Astrocyte (in vitro differentiated cells and primary cell): ENCODE results near the gene ASGR1. TPM values are rescaled to one million over a fixed set of nuclear protein-coding genes. Genes with fewer than 3 reads are reported as not detected.
"Not testable (repeated sequence)": the region's sequence is repeated elsewhere in the genome, so short reads cannot be mapped to it uniquely, and the experiment has no call there.

Experiments used
- DNase-seq: peaks from one replicate; pipeline ENCODE4 v3.0.0-alpha.2; 2010; ENCODE audit warnings: low read depth
- FAIRE-seq: peaks from 2 replicates; lab custom pipeline; 2011; peaks lifted over from hg19 to GRCh38; lab: Jason Lieb, UNC
- H2AFZ ChIP-seq: 2 replicates; pipeline ENCODE4 v1.6.0; 2012; ENCODE audit warnings: low read depth, low read length, inconsistent platforms
- H3K27ac ChIP-seq: 2 replicates; pipeline ENCODE4 v1.5.1; 2011; ENCODE audit warnings: low read depth, low read length, inconsistent platforms
- H3K27me3 ChIP-seq: 2 replicates; pipeline ENCODE4 v1.6.0; 2011; ENCODE audit warnings: low read length, inconsistent platforms; ENCODE audit not compliant: insufficient read depth
- H3K36me3 ChIP-seq: 2 replicates; pipeline ENCODE4 v1.5.1; 2011; ENCODE audit warnings: low read length, inconsistent platforms; ENCODE audit not compliant: insufficient read depth
- H3K4me1 ChIP-seq: 2 replicates; pipeline ENCODE4 v1.5.1; 2011; ENCODE audit warnings: low read length, inconsistent platforms; ENCODE audit not compliant: insufficient read depth
- H3K4me2 ChIP-seq: 2 replicates; pipeline ENCODE4 v1.6.0; 2012; ENCODE audit warnings: low read length, inconsistent platforms
- H3K4me3 ChIP-seq: 2 replicates; pipeline ENCODE4 v1.5.1; 2011; ENCODE audit warnings: low read depth, mild to moderate bottlenecking, low read length, inconsistent platforms; ENCODE audit not compliant: insufficient read depth
- H3K79me2 ChIP-seq: 2 replicates; pipeline ENCODE4 v1.6.0; 2012; ENCODE audit warnings: mild to moderate bottlenecking, low read length, inconsistent platforms; ENCODE audit not compliant: insufficient read depth
- H3K9ac ChIP-seq: 2 replicates; pipeline ENCODE4 v1.6.0; 2012; ENCODE audit warnings: mild to moderate bottlenecking, low read length, inconsistent platforms
- H3K9me3 ChIP-seq: 2 replicates; pipeline ENCODE4 v1.5.1; 2012; ENCODE audit warnings: low read depth, mild to moderate bottlenecking, low read length, inconsistent platforms; ENCODE audit not compliant: insufficient read depth
- H4K20me1 ChIP-seq: 2 replicates; pipeline ENCODE4 v1.6.0; 2012; ENCODE audit warnings: low read length, inconsistent platforms; ENCODE audit not compliant: insufficient read depth
- H3K27ac Mint-ChIP-seq: one replicate; pipeline ENCODE4 v1.8.0; 2021; ENCODE audit warnings: mild to moderate bottlenecking, mixed read lengths; ENCODE audit not compliant: unreplicated experiment
- H3K27me3 Mint-ChIP-seq: one replicate; pipeline ENCODE4 v1.8.0; 2021; ENCODE audit warnings: low read depth, mixed read lengths; ENCODE audit not compliant: unreplicated experiment
- H3K36me3 Mint-ChIP-seq: one replicate; pipeline ENCODE4 v1.8.0; 2021; ENCODE audit warnings: low read depth, mixed read lengths; ENCODE audit not compliant: unreplicated experiment
- H3K4me1 Mint-ChIP-seq: one replicate; pipeline ENCODE4 v1.8.0; 2021; ENCODE audit warnings: low read depth, mixed read lengths; ENCODE audit not compliant: unreplicated experiment
- H3K4me3 Mint-ChIP-seq: one replicate; pipeline ENCODE4 v1.8.0; 2021; ENCODE audit warnings: mild to moderate bottlenecking, moderate library complexity, mixed read lengths; ENCODE audit not compliant: unreplicated experiment
- H3K9me3 Mint-ChIP-seq: one replicate; pipeline ENCODE4 v1.8.0; 2021; ENCODE audit warnings: mild to moderate bottlenecking, mixed read lengths; ENCODE audit not compliant: unreplicated experiment
- EZH2 ChIP-seq: IDR thresholded peaks from 2 replicates; pipeline ENCODE4 v1.6.1; 2012; ENCODE audit warnings: mild to moderate bottlenecking, low read length, inconsistent platforms; ENCODE audit not compliant: insufficient read depth
- total RNA-seq: library from RNA; stranded (reverse); gene quantifications from 2 replicates; pipeline ENCODE4 v1.2.1, GENCODE V29; 2021
- TF ChIP-seq, protein P1 (sequence below): IDR thresholded peaks from 2 replicates; pipeline ENCODE4 v1.5.1; 2011; ENCODE audit warnings: low read depth, mild to moderate bottlenecking, inconsistent platforms, low read length, moderate library complexity; ENCODE audit not compliant: insufficient read depth

Gene ASGR1
- total RNA-seq, 1 donor from 2014 or later, result 5.0 TPM

- no peak for FAIRE-seq
- H3K4me3 ChIP-seq, result no peak overlapping the region
These were observed 11.3 kb downstream of the ASGR1 start for GRCh38 chr17:7167832-7168231.

GRCh38 chr17:7166873-7167272, 12.3 kb downstream of the ASGR1 start:
- TF ChIP-seq EZH2, result no peak
- TF ChIP-seq, protein P1, sequence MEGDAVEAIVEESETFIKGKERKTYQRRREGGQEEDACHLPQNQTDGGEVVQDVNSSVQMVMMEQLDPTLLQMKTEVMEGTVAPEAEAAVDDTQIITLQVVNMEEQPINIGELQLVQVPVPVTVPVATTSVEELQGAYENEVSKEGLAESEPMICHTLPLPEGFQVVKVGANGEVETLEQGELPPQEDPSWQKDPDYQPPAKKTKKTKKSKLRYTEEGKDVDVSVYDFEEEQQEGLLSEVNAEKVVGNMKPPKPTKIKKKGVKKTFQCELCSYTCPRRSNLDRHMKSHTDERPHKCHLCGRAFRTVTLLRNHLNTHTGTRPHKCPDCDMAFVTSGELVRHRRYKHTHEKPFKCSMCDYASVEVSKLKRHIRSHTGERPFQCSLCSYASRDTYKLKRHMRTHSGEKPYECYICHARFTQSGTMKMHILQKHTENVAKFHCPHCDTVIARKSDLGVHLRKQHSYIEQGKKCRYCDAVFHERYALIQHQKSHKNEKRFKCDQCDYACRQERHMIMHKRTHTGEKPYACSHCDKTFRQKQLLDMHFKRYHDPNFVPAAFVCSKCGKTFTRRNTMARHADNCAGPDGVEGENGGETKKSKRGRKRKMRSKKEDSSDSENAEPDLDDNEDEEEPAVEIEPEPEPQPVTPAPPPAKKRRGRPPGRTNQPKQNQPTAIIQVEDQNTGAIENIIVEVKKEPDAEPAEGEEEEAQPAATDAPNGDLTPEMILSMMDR, result no peak
- Histone ChIP-seq H3K4me1 (no peaks in the 10 kb centered on the region), H3K79me2 (no peaks in the 10 kb centered on the region), H3K4me3 (no peak overlapping the region), H3K27ac (no peak overlapping the region), H3K9me3 (no peaks in the 10 kb centered on the region), H3K4me2 (no peak overlapping the region), H3K36me3 (no peaks in the 10 kb centered on the region), H3K9ac (no peak overlapping the region), H2AFZ (no peak overlapping the region), H3K27me3 (no peaks in the 10 kb centered on the region), H4K20me1 (no peaks in the 10 kb centered on the region)
- no peaks in the 10 kb centered on the region for H3K36me3 Mint-ChIP-seq
- peaks cover 11% of the 10 kb centered on the region for H3K9me3 Mint-ChIP-seq
- DNase-seq (no peak), FAIRE-seq (no peak)
- no peak overlapping the region for H3K4me3 Mint-ChIP-seq
- peaks cover 3% of the 10 kb centered on the region for H3K27me3 Mint-ChIP-seq
- H3K4me1 Mint-ChIP-seq, result no peaks in the 10 kb centered on the region
- no peak overlapping the region for H3K27ac Mint-ChIP-seq

More at GRCh38 chr17:7167832-7168231, 11.3 kb downstream of the ASGR1 start:
- Histone ChIP-seq H3K36me3 (no peaks in the 10 kb centered on the region), H4K20me1 (no peaks in the 10 kb centered on the region), H3K27me3 (no peaks in the 10 kb centered on the region), H3K4me2 (no peak overlapping the region), H3K9me3 (no peaks in the 10 kb centered on the region), H3K27ac (no peak overlapping the region), H3K4me1 (no peaks in the 10 kb centered on the region), H2AFZ (peak overlapping the region; percentile 18), H3K9ac (no peak overlapping the region), H3K79me2 (no peaks in the 10 kb centered on the region)
- Mint-ChIP-seq H3K36me3 (no peaks in the 10 kb centered on the region), H3K4me3 (no peak overlapping the region), H3K4me1 (no peaks in the 10 kb centered on the region), H3K9me3 (peaks cover 11% of the 10 kb centered on the region), H3K27me3 (peaks cover under 1% of the 10 kb centered on the region), H3K27ac (no peak overlapping the region)
- TF ChIP-seq, protein P1, result no peak
- TF ChIP-seq EZH2, result no peak
- DNase-seq, result no peak

GRCh38 chr17:7159571-7159970, 19.6 kb downstream of the ASGR1 start:
- not testable (repeated sequence) for H3K27me3 ChIP-seq, H3K4me3 ChIP-seq, H3K79me2 ChIP-seq, H3K4me1 Mint-ChIP-seq, H3K9me3 ChIP-seq, DNase-seq, H3K4me3 Mint-ChIP-seq, H4K20me1 ChIP-seq, H3K4me2 ChIP-seq, H3K27ac ChIP-seq, H3K36me3 Mint-ChIP-seq, H3K9me3 Mint-ChIP-seq, H2AFZ ChIP-seq, H3K4me1 ChIP-seq, H3K9ac ChIP-seq, H3K27ac Mint-ChIP-seq, H3K36me3 ChIP-seq, FAIRE-seq
- peaks cover 37% of the 10 kb centered on the region for H3K27me3 Mint-ChIP-seq

DNA sequence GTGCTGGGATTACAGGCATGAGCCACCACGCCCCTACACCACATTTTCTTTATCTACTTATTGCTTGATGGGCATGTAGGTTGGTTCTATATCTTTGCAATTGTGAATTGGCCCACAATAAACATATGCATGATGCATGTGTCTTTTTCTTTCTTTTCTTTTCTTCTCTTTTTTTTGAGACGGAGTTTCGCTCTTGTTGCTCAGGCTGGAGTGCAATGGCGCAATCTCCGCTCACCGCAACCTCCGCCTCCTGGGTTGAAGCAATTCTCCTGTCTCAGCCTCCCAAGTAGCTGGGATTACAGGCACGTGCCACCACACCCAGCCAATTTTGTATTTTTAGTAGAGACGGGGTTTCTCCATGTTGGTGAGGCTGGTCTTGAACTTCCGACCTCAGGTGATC, 20.7 kb downstream of the ASGR1 start:
- H3K4me2 ChIP-seq, H3K27me3 ChIP-seq, H3K9me3 ChIP-seq, H3K4me3 ChIP-seq, H4K20me1 ChIP-seq, H3K36me3 Mint-ChIP-seq, FAIRE-seq, H3K79me2 ChIP-seq, H3K4me3 Mint-ChIP-seq, H3K27ac ChIP-seq, H2AFZ ChIP-seq, DNase-seq, H3K27ac Mint-ChIP-seq, H3K4me1 ChIP-seq, H3K9me3 Mint-ChIP-seq, H3K9ac ChIP-seq, H3K36me3 ChIP-seq, H3K4me1 Mint-ChIP-seq: not testable (repeated sequence)
- peaks cover 44% of the 10 kb centered on the region for H3K27me3 Mint-ChIP-seq
